Vagina (tissue), 2 donors: ENCODE data around the gene ITPKB. TPM values are rescaled to one million over a fixed set of nuclear protein-coding genes. Genes with fewer than 3 reads are reported as not detected.

Experiments
- DNase-seq, 2 donors: peaks; one replicate each; pipeline ENCODE4 v3.0.0-alpha.2; 2017; ENCODE audit errors: extremely low spot score in 2 of 2
- H3K27ac ChIP-seq: fragments of 200-600 bp; sonication (generic); one replicate; pipeline ENCODE4 v1.5.1; 2019
- H3K27me3 ChIP-seq: fragments of 200-600 bp; sonication (generic); one replicate; pipeline ENCODE4 v1.5.1; 2019
- H3K36me3 ChIP-seq, 2 donors: fragments of 200-600 bp; sonication (generic); one replicate each; pipeline ENCODE4 v1.5.1; 2017 to 2019
- H3K4me1 ChIP-seq: fragments of 200-600 bp; sonication (generic); one replicate; pipeline ENCODE4 v1.5.1; 2019
- H3K4me3 ChIP-seq, 2 donors: fragments of 200-600 bp; sonication (generic); 1 replicate in 1 of 2; 2 replicates in 1 of 2; pipeline ENCODE4 v1.5.1; 2016 to 2019
- H3K9me3 ChIP-seq: fragments of 200-600 bp; sonication (generic); one replicate; pipeline ENCODE4 v1.5.1; 2019
- CTCF ChIP-seq, 3 experiments: fragments of 450-650 bp in 2 of 3; fragments of 200-600 bp in 1 of 3; sonication (generic) in 1 of 3; IDR thresholded peaks; one replicate each; pipeline ENCODE4 v1.5.1; 2017 to 2019; ENCODE audit warnings: antibody characterized with exemption in 3 of 3, mild to moderate bottlenecking in 2 of 3, moderate library complexity in 2 of 3
- POLR2A ChIP-seq, 2 donors: fragments of 450-650 bp; IDR thresholded peaks; one replicate each; pipeline ENCODE4 v1.6.1; 2017; ENCODE audit warnings: antibody characterized with exemption in 2 of 2, mild to moderate bottlenecking in 2 of 2, moderate library complexity in 2 of 2
- POLR2AphosphoS5 ChIP-seq, 2 donors: sonication (generic); formaldehyde crosslinking; IDR thresholded peaks; one replicate each; pipeline ENCODE4 v1.9.0; 2017; ENCODE audit warnings: antibody characterized with exemption in 2 of 2, mild to moderate bottlenecking in 2 of 2, low read depth in 1 of 2; ENCODE audit not compliant: insufficient read depth in 1 of 2
- intact Hi-C: fragments of 100-400 bp; cut with DNase I; formaldehyde crosslinking; loops from one replicate; pipeline ENCODE4 v1.15.1; 2023
- total RNA-seq: library from RNA; depleted of rRNA; stranded (reverse); fragments of >200 nt; gene quantifications from one replicate; pipeline ENCODE4 v1.2.3, GENCODE V29; 2016

The ITPKB gene
- total RNA-seq, 1 donor from 2014 or later: 31.7 TPM

DNA sequence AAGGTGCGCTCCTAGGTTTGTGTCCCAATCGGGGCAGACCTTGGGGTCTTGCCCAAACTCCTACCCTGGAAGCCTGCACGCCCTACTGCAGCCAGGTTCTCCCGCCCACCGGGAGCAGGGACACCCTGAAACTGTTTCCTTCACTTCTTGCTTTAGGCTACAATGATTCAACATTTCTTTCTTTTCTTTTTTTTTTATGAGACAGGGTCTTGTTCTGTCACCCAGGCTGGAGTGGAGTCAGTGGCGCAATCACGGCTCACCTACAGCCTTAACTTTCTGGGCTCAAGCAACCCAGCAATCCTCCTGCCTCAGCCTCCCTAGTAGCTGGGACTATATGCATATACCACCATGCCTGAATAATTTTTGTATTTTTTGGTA lies 75.8 kb downstream of the ITPKB start:
- intact Hi-C loops: loop anchor here (2.0 to 5.0 kb wide), 3 partner anchors 13 to 74 kb away; partner anchors contain the start of gene ITPKB
- Histone ChIP-seq H3K27me3 (no peaks in the 10 kb centered on the region), H3K4me3 (no peak overlapping the region), H3K9me3 (no peaks in the 10 kb centered on the region), H3K4me1 (peaks cover 98% of the 10 kb centered on the region), H3K36me3 (no peaks in the 10 kb centered on the region), H3K27ac (peak overlapping the region; percentile 98)
- DNase-seq: no peak
- TF ChIP-seq CTCF (IDR thresholded peaks at IDR 0.05) (no peak), POLR2AphosphoS5 (IDR thresholded peaks at IDR 0.05; ENCODE audit: insufficient read depth in 1 of 2, low read depth in 1 of 2) (no peak), POLR2A (IDR thresholded peaks at IDR 0.05) (no peak)

- Histone ChIP-seq H3K27ac (peak overlapping the region; percentile 98), H3K27me3 (no peaks in the 10 kb centered on the region), H3K4me1 (peaks cover 98% of the 10 kb centered on the region), H3K9me3 (no peaks in the 10 kb centered on the region), H3K4me3 (no peak overlapping the region), H3K36me3 (no peaks in the 10 kb centered on the region)
- intact Hi-C loops: loop anchor here (2.0 to 5.0 kb wide), 3 partner anchors 14 to 75 kb away; partner anchors contain the start of gene ITPKB
- DNase-seq: peak in 1 of 2 donors; percentile 99
- TF ChIP-seq POLR2AphosphoS5 (IDR thresholded peaks at IDR 0.05; ENCODE audit: insufficient read depth in 1 of 2, low read depth in 1 of 2) (peak; percentile 83 to 89), CTCF (IDR thresholded peaks at IDR 0.05) (no peak), POLR2A (IDR thresholded peaks at IDR 0.05) (peak in 1 of 2 donors; percentile 44)
These were observed 76.3 kb downstream of the ITPKB start for GRCh38 chr1:226662642-226663326.

DNA sequence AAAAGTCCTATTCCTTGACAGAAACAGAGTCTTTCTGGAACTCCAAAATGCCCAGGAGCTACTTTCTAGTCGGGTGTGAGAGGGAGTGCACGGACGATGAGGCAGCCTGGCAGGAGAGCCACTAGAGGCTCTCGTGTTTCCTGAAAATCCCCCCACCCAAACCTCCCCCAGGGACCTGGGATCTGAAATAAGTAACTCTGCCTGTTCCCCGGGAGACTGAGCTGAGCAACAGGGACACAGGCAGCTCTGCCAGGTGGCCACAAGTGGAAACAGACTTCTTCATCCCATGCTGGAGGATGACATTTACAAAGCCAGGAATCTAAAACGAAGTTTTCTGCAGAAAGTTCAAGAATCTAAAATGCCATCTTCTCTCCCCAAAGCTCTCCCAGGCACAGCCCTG lies 77.1 kb downstream of the ITPKB start:
- Histone ChIP-seq H3K9me3 (no peaks in the 10 kb centered on the region), H3K36me3 (no peaks in the 10 kb centered on the region), H3K27ac (peak overlapping the region; percentile 98), H3K4me1 (peaks cover 98% of the 10 kb centered on the region), H3K27me3 (no peaks in the 10 kb centered on the region), H3K4me3 (no peak overlapping the region)
- intact Hi-C loops: loop anchor here (2.0 to 5.0 kb wide), 3 partner anchors 15 to 75 kb away; partner anchors contain the start of gene ITPKB
- TF ChIP-seq POLR2AphosphoS5 (IDR thresholded peaks at IDR 0.05; ENCODE audit: insufficient read depth in 1 of 2, low read depth in 1 of 2) (no peak), POLR2A (IDR thresholded peaks at IDR 0.05) (no peak), CTCF (IDR thresholded peaks at IDR 0.05) (no peak)
- DNase-seq: no peak

DNA sequence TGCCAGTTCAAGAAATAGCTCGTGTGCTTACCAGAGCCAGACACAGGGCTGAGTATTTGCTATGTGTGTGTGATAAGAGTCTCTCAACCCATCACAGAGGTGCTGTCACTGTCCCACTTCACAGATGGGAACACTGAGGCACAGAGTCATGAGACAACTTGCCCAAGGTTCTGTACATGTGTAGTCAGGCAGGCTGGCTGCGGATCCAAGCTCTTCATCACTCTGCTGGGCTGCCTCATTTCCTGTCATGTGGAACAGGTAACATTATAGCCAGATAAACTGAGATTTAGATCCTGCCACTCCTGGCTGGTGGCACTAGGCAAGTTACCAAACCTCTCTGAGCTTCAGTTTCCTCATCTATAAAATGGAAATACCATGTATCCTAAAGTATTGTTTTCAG lies 77.8 kb downstream of the ITPKB start:
- H3K9me3 ChIP-seq: no peaks in the 10 kb centered on the region
- no peak for DNase-seq
- TF ChIP-seq CTCF (IDR thresholded peaks at IDR 0.05) (no peak), POLR2A (IDR thresholded peaks at IDR 0.05) (no peak), POLR2AphosphoS5 (IDR thresholded peaks at IDR 0.05; ENCODE audit: insufficient read depth in 1 of 2, low read depth in 1 of 2) (no peak)
- peaks cover 100% of the 10 kb centered on the region for H3K4me1 ChIP-seq
- intact Hi-C loops: loop anchor here (5.0 kb wide), 2 partner anchors 41 to 76 kb away; partner anchors contain the start of gene ITPKB
- no peaks in the 10 kb centered on the region for H3K36me3 ChIP-seq
- no peaks in the 10 kb centered on the region for H3K27me3 ChIP-seq
- H3K4me3 ChIP-seq: no peak overlapping the region
- H3K27ac ChIP-seq: peak overlapping the region; percentile 98
